ENCODE data around the gene PTGES3L.
"Not testable (repeated sequence)": the region's sequence is repeated elsewhere in the genome, so short reads cannot be mapped to it uniquely, and the experiment has no call there.

The PTGES3L gene

DNA sequence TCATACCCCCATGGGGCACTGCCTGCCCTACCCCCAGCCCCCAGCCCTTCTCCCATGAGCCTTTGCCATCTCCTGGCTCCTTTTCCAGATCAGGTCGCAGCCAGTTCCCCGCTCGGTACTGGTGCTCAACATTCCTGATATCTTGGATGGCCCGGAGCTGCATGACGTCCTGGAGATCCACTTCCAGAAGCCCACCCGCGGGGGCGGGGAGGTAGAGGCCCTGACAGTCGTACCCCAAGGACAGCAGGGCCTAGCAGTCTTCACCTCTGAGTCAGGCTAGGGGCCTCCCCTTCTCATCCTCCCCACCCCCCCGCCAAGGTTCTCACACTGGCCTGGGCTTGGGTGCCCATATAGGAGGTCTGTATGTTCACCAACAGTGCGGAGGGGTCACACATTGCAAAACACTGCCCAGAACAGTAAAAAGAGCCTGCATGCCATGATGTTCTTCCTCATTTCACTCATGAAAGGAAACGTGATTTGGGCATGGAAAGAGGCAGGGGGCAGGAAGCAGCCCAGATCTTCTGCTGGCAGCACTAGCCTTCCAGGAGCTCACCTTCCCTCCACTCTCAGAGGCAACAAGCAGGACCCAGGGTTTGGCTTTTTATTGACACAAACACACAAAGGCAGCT lies 34.3 kb upstream of the PTGES3L start:
- DNase-seq: no peak

DNA sequence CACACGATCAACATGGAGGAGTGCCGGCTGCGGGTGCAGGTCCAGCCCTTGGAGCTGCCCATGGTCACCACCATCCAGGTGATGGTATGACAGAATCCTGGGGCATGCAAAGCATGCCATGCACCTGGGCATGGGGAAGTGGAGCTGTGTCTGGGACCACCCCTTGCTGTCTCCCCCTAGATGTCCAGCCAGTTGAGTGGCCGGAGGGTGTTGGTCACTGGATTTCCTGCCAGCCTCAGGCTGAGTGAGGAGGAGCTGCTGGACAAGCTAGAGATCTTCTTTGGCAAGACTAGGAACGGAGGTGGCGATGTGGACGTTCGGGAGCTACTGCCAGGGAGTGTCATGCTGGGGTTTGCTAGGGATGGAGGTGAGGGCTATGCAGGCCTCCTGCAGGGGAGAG lies 33.4 kb upstream of the PTGES3L start:
- no peak for DNase-seq

DNA sequence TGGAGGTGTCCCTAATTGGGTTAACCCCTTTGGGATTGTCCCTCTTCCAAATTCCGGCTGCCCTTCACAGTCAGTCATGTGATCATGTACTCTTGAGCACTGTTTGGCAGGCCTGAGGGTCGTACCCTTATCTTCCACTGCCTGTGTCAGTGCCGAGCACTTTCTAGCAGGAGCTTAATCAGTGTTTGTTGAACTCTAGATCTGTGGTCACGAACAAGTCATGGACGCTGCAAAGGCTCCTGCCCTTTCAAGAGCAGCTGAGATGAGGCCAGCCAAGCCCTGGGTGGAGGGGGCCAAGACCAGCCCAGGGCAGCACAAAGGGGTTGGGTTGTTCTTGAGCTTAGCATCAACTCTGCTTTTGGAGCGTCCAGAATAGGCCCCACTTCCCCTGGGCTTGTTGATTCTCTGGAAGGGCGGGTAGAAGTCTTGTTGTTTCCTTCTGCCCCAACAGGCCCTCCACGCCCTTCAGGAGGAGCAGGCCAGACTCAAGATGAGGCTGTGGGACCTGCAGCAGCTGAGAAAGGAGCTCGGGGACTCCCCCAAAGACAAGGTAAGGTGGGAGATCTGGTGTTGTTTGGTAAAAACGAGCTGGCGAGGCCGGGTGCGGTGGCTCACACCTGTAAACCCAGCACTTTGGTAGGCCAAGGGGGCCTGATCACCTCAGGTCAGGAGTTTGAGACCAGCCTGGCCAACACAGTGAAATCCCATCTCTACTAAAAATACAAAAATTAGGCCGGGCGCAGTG lies 32.0 kb upstream of the PTGES3L start:
- DNase-seq: no peak

DNA sequence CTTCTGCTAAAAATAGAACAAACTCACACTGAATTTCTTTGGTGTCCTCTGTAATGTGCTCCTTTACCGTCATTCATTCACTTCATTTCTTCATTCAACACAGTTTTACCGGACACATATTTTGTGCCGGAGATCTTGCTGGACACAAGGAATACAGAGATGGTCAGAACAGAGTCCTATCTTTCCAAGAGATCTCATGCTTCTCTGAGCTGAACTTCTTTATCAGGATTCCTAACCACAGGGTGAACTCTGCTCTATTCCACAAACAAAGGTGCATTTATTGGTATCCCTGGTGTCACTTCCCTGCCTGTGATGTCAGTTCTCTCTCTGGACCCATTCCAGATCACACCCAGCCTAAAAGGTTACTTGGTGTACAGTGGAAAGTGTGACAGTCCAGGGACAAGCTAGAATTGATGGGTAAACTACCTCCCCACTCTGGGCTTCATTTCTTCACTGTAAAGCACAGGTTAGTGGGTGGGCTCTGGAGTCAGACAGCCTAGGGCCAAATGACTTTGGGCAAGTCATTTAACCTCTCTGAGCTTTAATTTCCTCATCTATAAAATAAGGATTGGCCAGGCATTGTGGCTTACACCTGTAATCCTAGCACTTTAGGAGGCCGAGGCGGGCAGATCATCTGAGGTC lies 30.9 kb upstream of the PTGES3L start:
- no peak for DNase-seq

DNA sequence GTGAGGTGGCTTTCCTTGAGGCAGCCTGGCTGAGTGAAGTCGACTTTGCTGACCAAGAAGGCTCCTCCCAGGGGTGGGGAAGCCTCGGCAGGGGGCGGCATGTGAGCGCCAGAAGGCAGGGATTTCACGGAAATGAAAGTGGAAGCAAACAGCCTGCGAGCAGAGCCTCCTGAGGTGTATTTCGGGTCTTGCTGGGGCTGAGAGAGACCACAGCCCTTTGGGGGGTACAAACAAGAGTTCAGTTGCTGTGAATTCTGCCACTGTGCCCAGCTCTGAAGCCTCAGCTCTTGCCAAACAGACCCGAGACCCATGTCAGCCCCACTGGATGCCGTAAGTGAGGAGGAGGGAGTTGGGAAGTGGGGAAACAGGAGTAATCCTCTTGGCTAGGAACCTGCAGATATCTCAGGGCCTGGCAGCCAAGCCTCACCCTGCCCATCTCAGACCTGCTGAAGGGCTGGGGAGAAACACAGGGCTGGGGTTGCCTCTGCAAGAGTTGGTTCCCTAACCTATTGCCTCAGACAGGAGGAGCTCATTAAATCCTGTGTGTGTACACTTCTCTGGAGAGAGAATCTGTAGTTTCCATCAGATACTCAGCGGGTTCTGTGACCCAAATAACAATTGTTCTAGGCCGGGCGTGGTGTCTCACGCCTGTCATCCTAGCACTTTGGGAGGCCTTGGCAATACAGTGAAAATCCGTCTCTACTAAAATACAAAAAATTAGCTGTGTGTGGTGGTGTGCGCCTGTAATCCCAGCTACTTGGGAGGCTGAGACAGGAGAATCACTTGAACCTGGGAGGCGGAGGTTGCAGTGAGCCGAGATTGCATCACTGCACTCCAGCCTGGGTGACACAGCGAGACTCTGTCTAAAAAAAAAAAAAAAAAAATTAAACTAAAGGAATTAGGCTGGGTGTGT lies 27.0 kb upstream of the PTGES3L start, which contains the start of gene IFI35:
Gene IFI35, plus strand, starts transcription at position 146 of the 913 bp plus-strand sequence. Its CDS starts 164 bp downstream, at position 310.
- peak; percentile 21 for DNase-seq

DNA sequence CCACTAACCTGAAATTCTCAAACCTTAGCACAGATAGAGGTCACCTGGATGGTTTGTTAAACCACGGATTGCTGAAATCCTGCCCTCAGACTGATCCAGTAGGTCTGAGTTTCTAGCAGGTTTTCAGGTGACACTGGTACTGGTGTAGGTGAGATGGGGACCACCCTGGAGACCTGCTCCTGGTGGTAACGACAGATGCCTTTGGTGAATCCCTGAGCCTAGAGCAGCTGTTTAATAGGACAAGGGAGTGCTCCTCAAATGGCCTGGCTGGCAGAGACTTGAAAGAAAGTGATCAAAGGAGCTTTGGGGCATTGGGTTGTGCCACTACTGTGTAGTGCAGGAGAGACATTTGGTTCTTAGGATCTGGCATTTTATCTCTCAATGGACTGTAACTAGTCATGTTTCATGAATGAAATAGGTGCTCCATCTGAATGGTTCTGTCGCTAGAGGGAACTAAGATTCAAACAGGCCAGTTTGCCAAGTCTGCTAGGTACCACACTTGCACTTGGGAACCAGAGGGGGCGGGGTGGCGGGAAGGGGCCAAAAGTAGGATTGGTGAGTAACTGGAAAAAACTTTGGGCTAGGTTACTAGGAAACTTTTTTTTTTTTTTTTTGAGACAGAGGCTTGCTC lies 23.8 kb upstream of the PTGES3L start:
- no peak for DNase-seq

DNA sequence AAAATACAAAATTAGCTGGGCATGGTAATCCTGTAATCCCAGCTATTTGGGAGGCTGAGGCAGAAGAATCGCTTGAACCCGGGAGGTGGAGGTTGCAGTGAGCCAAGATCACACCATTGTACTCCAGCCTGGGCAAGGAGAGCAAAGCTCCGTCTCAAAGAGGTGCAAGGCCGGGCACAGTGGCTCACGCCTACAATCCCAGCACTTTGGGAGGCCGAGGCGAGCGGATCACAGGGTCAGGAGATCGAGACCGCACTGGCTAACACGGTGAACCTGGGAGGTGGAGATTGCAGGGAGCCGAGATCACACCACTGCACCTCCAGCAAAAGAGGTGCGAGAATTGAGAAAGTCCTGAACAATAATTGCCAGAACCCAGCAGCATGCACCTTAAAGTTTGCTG lies 21.0 kb upstream of the PTGES3L start:
- not testable (repeated sequence) for DNase-seq

DNA sequence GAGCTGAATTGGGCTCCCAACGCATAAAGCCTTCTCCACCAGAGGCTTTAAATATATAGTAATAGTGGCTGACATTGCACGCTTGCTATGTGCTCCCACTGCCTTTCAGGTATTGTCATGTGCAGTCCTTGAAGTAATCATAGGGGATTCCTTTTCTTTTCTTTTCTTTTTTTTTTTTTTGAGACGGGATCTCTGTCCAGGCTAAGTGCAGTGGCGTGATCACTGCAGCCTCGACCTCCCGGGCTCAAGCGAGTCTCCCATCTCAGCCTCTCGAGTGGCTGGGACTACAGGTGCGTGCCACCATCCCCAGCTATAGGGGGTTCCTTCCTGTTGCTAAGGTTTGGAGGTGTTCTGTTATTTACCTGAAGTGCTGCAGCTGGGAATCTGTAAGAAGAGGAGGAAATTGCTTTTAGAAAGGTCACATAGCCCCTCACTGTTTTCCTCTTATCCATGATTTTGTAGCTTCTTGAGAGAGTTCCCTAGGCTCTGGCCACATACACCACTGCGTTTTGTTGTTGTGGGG lies 19.2 kb upstream of the PTGES3L start:
- DNase-seq: no peak

DNA sequence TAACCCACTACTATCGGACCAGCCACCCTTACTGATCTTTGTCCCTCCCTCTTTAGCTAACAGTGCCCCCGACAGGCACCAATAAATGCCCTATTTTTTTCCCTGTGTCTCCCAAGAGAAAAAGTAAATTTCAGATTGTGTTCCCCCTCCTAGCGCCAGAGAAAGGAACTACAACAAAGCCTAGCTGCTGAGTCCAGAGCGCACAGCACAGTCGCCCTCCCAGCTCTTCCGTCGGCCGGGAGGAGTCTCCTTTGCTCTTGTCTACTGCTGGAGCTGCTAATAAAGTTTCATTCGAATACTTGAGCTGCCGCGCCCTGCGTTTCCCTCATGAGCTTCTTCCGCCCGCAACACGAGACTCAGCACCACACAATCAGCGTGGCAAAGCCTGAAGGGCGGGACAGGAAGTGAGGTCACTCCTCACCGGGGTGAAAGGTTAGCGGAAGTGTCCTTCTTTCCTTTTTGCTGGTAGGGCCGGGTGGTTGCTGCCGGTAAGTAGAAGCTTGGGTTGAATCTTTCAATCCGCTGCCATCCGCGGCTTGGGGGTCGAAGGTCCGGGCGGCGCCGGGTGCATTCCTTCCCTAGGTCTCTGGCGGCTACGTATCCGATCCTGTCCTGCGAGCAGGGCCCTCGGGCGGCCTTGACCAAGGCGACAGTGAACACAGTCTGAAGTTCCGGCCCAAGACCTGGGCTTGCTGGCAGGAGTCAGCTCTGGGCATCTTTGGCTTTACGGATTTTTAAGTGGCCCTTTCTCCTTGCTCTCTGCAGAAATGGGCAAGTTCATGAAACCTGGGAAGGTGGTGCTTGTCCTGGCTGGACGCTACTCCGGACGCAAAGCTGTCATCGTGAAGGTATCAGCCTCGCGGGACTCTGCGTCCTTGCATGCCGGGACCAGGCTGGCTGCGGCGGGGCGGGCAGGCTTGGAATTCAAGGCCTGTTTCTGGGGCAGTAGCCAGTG lies 18.4 kb upstream of the PTGES3L start, which contains the start of gene RPL27:
Gene RPL27, plus strand, starts transcription at position 436 of the 955 bp plus-strand sequence. Its CDS starts 332 bp downstream, at position 768.
- DNase-seq: peak; percentile 97

DNA sequence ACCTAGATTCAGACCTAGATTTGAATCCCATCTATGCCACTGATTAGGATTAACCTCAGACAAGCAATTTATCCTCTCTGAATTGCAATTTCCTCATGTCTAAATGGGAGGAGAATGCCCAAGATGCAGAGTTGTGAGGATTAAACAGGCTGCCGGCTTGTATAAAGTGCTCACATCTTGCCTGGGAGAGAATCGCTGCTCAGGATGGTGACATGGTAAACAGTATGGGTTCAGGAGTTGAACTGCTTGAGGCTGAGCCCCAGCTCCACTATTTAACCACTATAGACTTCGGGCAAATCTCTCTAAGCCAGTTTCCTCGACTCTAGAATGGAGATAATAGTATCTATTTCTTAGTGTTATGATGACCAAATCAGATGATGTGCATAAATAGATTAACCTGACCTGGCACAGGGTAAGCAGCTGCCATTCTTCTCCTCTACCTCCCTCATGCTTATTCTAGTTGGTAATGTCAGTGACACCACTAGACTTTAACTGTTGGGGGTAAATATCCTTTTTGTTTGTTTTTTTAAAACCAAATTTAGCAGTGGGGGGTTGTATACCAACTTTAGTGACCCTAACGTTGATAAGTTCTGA lies 17.6 kb upstream of the PTGES3L start:
- no peak for DNase-seq

DNA sequence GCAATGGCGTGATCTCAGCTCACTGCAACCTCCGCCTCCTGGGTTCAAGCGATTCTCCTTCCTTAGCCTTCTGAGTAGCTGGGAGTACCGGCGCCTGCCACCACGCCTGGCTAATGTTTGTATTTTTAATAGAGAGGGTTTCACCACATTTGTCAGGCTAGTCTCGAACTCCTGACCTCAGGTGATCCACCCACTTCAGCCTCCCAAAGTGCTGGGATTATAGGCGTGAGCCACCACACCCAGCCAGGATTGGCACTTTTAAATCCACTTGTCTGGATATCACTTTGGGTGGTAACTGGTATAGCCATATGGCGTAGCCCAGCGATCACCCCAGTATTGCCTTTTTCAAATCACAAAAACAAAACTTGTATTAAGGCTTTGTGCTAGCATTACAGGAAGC lies 14.0 kb upstream of the PTGES3L start:
- not testable (repeated sequence) for DNase-seq

DNA sequence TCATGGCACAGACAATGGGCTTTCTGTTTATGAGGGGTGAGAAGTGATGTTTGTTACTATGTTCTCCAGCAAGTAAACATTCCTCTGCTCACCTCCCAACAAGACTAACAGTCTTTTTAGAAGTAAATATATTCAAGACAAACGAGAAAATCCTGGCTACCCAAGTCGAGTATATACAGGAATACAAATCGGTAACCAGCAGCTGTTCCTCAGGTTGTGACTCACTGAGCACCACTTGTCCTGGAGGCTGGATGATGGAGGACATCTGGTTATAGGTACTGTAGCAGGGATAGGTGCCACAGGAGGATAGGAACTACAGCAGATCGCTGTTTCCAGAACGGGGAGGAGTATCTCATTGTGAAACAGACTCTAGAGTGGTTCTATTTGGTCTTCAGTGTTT lies 13.0 kb upstream of the PTGES3L start:
- no peak for DNase-seq

DNA sequence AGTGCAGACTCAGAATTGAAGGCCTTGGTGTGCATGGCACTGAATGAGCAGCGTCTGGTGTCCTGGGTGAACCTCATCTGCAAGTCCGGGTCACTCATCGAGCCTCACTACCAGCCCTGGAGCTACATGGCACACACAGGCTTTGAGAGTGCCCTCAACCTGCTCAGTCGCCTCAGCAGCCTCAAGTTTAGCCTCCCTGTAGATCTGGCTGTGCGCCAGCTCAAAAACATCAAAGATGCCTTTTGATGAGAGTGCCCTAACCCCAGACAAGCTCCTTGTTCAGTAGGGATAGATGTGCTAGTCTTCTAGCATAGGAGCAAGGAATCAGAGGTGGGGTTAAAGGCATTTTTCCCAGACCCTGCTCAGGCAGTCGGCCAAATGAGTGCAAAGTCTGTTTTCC lies 11.6 kb upstream of the PTGES3L start:
- DNase-seq: no peak

DNA sequence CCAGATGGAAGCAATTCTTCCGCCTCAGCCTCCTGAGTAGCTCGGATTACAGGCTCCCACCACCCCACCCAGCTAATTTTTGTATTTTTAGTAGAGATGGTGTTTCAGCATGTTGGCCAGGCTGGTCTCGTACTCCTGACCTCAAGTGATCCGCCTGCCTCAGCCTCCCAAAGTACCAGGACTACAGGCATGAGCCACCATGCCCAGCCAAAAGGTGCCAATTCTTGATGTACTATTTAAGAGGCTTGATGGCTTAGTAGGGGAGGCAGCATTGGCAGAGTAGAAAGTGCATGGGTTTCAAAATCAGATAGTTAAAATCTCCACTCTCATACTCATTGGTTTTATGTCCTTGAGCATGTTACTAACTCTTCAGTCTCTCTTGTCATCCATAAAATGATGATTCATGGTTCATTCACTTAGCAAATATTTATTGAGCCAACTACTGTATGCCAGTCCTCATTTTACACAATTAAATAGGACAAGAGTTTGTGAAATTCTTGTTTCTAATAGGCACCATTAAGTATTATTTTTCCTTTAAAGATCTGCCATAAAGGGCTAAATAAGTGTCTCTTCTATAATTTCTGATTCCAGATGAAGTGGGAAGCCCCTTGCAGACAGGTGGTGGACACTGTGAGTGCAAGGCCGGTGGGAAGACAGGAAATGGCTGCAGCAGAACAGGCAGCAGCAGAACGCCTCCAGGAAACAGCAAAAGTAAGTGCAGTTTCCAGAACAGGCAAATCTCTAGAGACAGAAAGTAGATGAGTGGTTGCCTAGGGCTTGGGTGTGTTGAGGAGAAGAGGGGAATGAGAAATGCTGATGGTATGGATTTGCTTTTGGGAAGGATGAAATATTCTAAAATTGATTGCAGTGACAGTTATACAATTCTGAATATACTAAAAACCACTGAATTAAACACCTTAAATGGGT lies 10.1 kb upstream of the PTGES3L start:
- no peak for DNase-seq

DNA sequence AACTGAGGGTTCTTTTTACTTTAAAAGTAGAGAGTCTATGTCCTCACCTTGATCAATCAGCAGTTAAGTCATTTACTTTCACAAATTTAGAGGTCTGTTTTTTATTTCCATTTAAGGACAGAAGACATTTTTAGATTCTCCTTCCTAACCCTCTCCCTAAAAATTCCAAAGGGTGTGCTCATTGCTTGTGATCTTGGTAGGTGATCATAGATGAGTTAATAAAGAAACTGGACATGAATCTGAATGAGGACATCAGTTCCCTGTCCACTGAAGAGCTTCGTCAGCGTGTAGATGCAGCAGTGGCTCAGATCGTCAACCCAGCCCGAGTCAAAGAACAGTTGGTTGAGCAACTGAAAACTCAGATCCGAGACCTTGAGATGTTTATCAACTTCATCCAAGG lies 9.3 kb upstream of the PTGES3L start:
- no peak for DNase-seq

DNA sequence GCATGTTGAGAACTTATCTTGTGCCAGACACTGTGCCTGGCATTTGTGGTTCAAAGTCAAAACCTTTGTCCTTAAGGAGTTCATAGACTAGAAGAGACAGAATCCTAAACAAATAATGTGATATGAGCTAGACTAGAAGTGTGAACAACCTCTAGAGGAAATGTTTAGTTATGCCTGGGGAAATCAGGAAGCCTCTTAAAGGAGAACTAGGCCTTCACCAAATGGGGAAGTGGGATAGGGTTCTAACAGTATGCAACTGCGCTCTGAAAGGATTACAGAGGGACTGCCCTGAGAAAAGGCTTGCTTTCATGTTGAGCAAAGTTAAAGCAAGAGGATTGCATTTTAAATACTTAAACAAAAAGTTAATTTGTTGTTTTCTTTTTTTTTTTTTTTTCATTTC lies 5.3 kb upstream of the PTGES3L start:
- no peak for DNase-seq

DNA sequence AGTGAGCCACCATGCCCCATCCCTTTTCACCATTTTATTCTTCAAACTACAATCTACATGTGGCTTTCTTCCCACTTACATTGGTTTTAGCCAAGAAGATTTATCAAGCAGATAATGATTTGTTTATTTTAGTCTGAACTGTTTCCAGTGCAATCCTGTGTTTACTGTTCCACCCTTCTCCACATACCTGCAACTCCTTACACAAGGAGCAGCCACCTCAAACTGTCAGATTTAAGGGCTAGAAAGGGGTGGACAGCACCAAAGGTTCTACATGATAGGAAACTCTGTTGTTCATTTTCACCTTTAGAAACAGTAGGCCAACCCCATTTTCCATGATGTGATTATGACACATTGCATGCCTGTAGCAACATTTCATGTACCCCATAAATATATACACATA lies 2.4 kb upstream of the PTGES3L start:
- no peak for DNase-seq

DNA sequence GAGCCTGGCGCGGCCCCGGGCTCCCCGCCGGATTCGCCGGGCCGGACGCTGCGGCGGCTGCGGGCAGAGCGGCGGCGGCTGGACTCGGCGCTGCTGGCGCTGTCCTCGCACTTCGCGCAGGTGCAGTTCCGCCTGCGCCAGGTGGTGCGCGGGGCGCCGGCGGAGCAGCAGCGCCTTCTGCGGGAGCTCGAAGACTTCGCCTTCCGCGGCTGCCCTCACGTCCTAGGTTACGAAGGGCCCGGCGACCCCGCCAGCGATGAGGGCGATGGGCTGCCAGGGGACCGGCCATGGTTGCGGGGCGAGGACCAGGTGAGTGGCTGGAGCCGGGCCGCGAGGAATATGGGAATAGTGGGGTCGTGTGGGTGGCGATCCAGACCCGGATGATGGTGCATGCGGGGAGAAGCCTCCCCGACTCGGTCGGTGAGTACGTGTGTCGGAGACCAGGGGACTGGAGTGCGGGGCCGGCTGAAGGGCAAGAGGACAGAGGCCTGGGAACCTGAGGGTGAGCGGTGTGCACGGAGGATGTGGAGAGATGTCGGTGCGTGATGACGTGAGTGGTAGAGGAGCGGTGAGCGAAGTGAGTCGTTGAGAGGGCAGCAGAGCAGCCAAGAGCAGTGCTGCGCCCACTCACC lies 1.0 kb upstream of the PTGES3L start:
- peak; percentile 13 for DNase-seq

DNA sequence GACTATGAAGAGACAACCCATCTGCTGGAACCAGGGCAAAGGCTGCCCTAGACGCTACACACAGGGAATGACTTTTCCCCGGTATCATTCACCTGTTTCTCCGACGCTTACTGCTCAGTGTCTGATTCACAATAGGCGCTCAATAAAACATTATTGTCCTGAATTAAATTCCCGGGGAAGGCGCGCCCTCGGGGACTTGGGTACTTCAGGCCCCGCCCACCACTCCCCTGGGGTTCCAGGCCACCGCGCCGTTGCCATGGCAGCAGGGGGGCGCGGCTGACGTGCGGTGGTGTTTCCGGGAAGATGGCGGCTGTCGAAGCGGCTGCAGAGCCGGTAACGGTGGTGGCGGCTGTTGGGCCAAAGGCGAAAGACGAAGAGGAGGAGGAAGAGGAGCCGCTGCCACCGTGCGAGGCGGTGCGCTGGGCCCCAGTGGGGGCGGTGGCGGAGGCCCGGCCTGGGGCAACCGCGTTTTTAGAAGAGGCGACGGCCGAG lies 440 bp upstream of the PTGES3L start, which contains the start of gene RUNDC1:
Gene RUNDC1, plus strand, starts transcription at position 292 of the 492 bp plus-strand sequence. Its CDS starts 12 bp downstream, at position 304.
- DNase-seq: peak; percentile 88
